K562 (cell line): ENCODE data around the gene RBSN. TPM values are rescaled to one million over a fixed set of nuclear protein-coding genes. Genes with fewer than 3 reads are reported as not detected.

Experiments
- ATAC-seq: fragments of 200-7000 bp; cut with Tn5 transposase; 3 replicates; pipeline ENCODE4 v1.9.1; 2020; ENCODE audit warnings: moderate library complexity
- BruUV-seq: library from RNA; stranded (reverse); fragments of 400-500 nt; replicated peaks from 2 replicates; lab custom pipeline; 2021; lab: Mats Ljungman, UMichigan
- CTCF ChIA-PET: fragments of 300-600 bp; formaldehyde crosslinking; extraction: SDS; loops from one replicate; lab custom pipeline; 2021; ENCODE audit warnings: low intra/inter-chr PET ratio; lab: Yijun Ruan, JAX
- POLR2A ChIA-PET: fragments of 300-600, 350-650 bp; sonication (Branson Sonifier 250); formaldehyde crosslinking; extraction: SDS; loops from one replicate; lab custom pipeline; 2021; ENCODE audit warnings: antibody characterized with exemption, inconsistent platforms; lab: Yijun Ruan, JAX
- DNase-seq, 4 experiments: peaks; one replicate each; pipeline versions ENCODE4 v3.0.0 to v3.0.0-alpha.2; 2011 to 2018; ENCODE audit warnings: low spot score in 3 of 4, mixed read lengths in 3 of 4; ENCODE audit errors: extremely low read depth in 1 of 4
- FAIRE-seq: peaks from 2 replicates; lab custom pipeline; 2011; peaks lifted over from hg19 to GRCh38; lab: Jason Lieb, UNC
- H2AFZ ChIP-seq: 2 replicates; pipeline ENCODE4 v1.6.0; 2011; ENCODE audit warnings: low read depth, low read length, control low read depth, inconsistent platforms
- H3K27ac ChIP-seq: fragments of 200-600 bp; 3 replicates; pipeline ENCODE4 v1.8.0; 2011; ENCODE audit warnings: low read depth, mild to moderate bottlenecking, control low read depth, inconsistent platforms, low read length, moderate library complexity, mixed read lengths; ENCODE audit errors: extremely low read depth
- H3K27me3 ChIP-seq, 2 experiments: fragments of 300-600 bp in 1 of 2; 2 replicates in 1 of 2; 3 replicates in 1 of 2; pipeline versions ENCODE4 v1.6.0 to v1.8.0; 2011; ENCODE audit warnings: inconsistent platforms in 2 of 2, low read length in 2 of 2, mild to moderate bottlenecking in 1 of 2, mixed read lengths in 1 of 2, moderate library complexity in 1 of 2; ENCODE audit not compliant: control insufficient read depth in 2 of 2, insufficient read depth in 2 of 2
- H3K36me3 ChIP-seq: fragments of 300-600 bp; 3 replicates; pipeline ENCODE4 v1.8.0; 2011; ENCODE audit warnings: mild to moderate bottlenecking, low read length, inconsistent platforms; ENCODE audit not compliant: control insufficient read depth, insufficient read depth
- H3K4me1 ChIP-seq, 2 experiments: fragments of 200-600 bp in 1 of 2; replicated peaks in 1 of 2; 2 replicates in 1 of 2; 3 replicates in 1 of 2; pipeline versions ENCODE4 v1.5.1 to v1.8.0; 2011; ENCODE audit warnings: inconsistent platforms in 2 of 2, low read length in 2 of 2, mild to moderate bottlenecking in 1 of 2, mixed read lengths in 1 of 2, moderate library complexity in 1 of 2; ENCODE audit not compliant: control insufficient read depth in 2 of 2, insufficient read depth in 2 of 2
- H3K4me2 ChIP-seq: 2 replicates; pipeline ENCODE4 v1.6.1; 2011; ENCODE audit warnings: low read length, control low read depth, inconsistent platforms, mixed read lengths; ENCODE audit not compliant: insufficient read depth
- H3K4me3 ChIP-seq: fragments of 200-600 bp; sonication (generic), shearing (Covaris generic); 2 replicates; pipeline ENCODE4 v1.5.1; 2016; ENCODE audit warnings: control low read depth, inconsistent platforms
- H3K79me2 ChIP-seq: fragments of 200-600 bp; 3 replicates; pipeline ENCODE4 v1.8.0; 2011; ENCODE audit warnings: low read length, inconsistent platforms; ENCODE audit not compliant: control insufficient read depth, insufficient read depth
- H3K9ac ChIP-seq, 2 experiments: 2 replicates each; pipeline versions ENCODE4 v1.6.0 to v1.6.1; 2011; ENCODE audit warnings: low read depth in 2 of 2, low read length in 2 of 2, control low read depth in 1 of 2, inconsistent platforms in 1 of 2, mild to moderate bottlenecking in 1 of 2, mixed read lengths in 1 of 2; ENCODE audit not compliant: insufficient read depth in 1 of 2
- H3K9me1 ChIP-seq: one replicate; pipeline ENCODE4 v1.6.0; 2011; ENCODE audit warnings: inconsistent platforms, mild to moderate bottlenecking, low read length, moderate library complexity; ENCODE audit not compliant: control insufficient read depth, insufficient read depth
- H3K9me3 ChIP-seq: replicated peaks from 2 replicates; pipeline ENCODE4 v1.5.1; 2011; ENCODE audit warnings: low read depth, low read length, inconsistent platforms; ENCODE audit not compliant: control insufficient read depth, insufficient read depth
- H4K20me1 ChIP-seq: replicated peaks from 2 replicates; pipeline ENCODE4 v1.6.1; 2011; ENCODE audit warnings: low read length, inconsistent platforms, mixed read lengths; ENCODE audit not compliant: control insufficient read depth, insufficient read depth
- NCOA6 ChIP-seq: fragments of 450-650 bp; IDR thresholded peaks from 2 replicates; pipeline ENCODE4 v1.6.1; 2017; ENCODE audit warnings: mild to moderate bottlenecking
- RBM22 ChIP-seq: fragments of 200-400 bp; formaldehyde crosslinking; IDR thresholded peaks from 2 replicates; pipeline ENCODE4 v1.6.1; 2018; ENCODE audit warnings: low read length, low read depth; ENCODE audit not compliant: poor library complexity, severe bottlenecking
- TRIM24 ChIP-seq, 2 experiments: fragments of 450-650 bp; IDR thresholded peaks; 2 replicates each; pipeline ENCODE4 v1.6.1; 2016
- ZNF589 ChIP-seq: fragments of 200-800 bp; sonication (Bioruptor generic); IDR thresholded peaks from 2 replicates; pipeline ENCODE4 v1.6.1; 2016; ENCODE audit warnings: low read depth, missing genetic modification characterization, missing compliant biosample characterization
- WGBS: fragments of 100-300 bp; shearing (Covaris generic); methylation state at CpG from one replicate; pipeline ENCODE4 v1.1.6; 2016; ENCODE audit warnings: low coverage, mixed read lengths; ENCODE audit not compliant: insufficient coverage; ENCODE audit errors: missing lambda C conversion rate; 5-methylcytosine and 5-hydroxymethylcytosine counted together
- in situ Hi-C: fragments of 300-500 bp; cut with MboI; formaldehyde crosslinking; loops from 4 replicates; pipeline ENCODE4 v1.15.0; 2018; ENCODE audit warnings: inconsistent platforms, mixed read lengths
- intact Hi-C: fragments of 100-400 bp; cut with micrococcal nuclease; formaldehyde crosslinking; loops from 2 replicates; pipeline ENCODE4 v1.14.2; 2022
- polyA plus RNA-seq, 8 experiments: library from polyadenylated mRNA; depleted of rRNA in 4 of 8; stranded (reverse) in 5 of 8; unstranded in 3 of 8; fragments of >200 nt; fragmentation: Nextera tagmentation in 2 of 8; fragmentation: Illumina TruSeq in 1 of 8; extraction: Ambion mirVana in 2 of 8; extraction: Trizol in 1 of 8; gene quantifications; 2 replicates each; pipeline versions ENCODE4 v1.2.1 to v1.2.3, GENCODE V29; 2011 to 2014; ENCODE audit warnings: inconsistent platforms in 1 of 8, missing spikeins in 1 of 8
- total RNA-seq, 7 experiments: library from RNA; depleted of rRNA in 6 of 7; stranded (reverse); fragments of >200 nt in 6 of 7; fragmentation: Illumina TruSeq in 2 of 7; extraction: Trizol in 2 of 7; gene quantifications; 2 replicates each; pipeline versions ENCODE4 v1.2.1 to v1.2.3, GENCODE V29; 2011 to 2021; ENCODE audit warnings: low replicate concordance in 1 of 7
- TF ChIP-seq, protein P1 (sequence below): sonication (generic); formaldehyde crosslinking; IDR thresholded peaks from 2 replicates; pipeline ENCODE4 v1.8.0; 2022; ENCODE audit warnings: mild to moderate bottlenecking, missing genetic modification reagents, borderline replicate concordance
- TF ChIP-seq, protein P2 (sequence below), 2 experiments: fragments of 450-650 bp in 1 of 2; IDR thresholded peaks; 2 replicates each; pipeline ENCODE4 v1.6.1; 2011 to 2017; ENCODE audit warnings: low read depth in 2 of 2, antibody characterized with exemption in 1 of 2, borderline replicate concordance in 1 of 2, low read length in 1 of 2, mild to moderate bottlenecking in 1 of 2, mixed read lengths in 1 of 2; ENCODE audit not compliant: control insufficient read depth in 1 of 2

Gene RBSN
- total and polyA plus RNA-seq, 9 of the 15 experiments (the other 6 are each of a cell fraction or from before 2014, with no cell fraction given), result 2.9 to 19.6 (median 15.0) TPM

DNA sequence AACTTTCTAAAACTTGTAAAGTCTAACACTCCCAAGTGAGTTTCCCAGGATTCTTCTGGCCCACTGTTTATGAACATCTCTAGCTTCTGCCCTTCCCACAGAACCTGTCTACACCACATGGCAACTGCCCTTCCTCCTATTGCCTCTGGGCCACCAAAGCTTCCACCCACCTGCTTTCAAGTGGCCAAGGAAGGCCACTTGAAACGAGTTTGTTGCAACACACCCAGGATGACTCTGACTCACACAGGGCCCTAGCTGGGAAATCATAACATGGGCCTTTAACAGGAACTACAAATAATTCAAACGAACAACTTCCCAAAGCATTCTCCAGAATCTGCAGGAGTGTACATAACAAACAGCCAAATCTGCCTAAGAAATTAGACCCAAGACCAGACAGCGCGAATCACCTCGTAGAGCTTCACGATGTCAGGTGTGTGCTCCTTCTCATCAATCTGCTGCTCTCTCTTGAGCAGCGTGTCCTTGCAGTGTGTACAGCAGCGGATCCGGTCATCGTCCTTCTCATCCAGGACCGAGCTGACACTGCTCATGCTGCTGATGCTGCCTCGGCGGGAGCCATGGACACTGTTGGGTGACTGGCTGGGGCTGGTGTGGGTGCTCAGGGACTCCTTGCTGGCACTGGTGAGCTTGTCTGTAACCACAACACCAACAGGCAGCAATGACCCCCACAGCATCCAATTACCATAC is 16.8 kb downstream of the RBSN start:
- no TSS peak for BruUV-seq
- ATAC-seq (no peak), DNase-seq (no peak), FAIRE-seq (no peak)
- Histone ChIP-seq H3K27me3 (no peaks in the 10 kb centered on the region), H3K79me2 (no peaks in the 10 kb centered on the region), H3K4me1 (no peaks in the 10 kb centered on the region), H3K27ac (no peak overlapping the region), H3K4me2 (no peak overlapping the region), H3K4me3 (no peak overlapping the region), H3K9ac (no peak overlapping the region; a peak in 1 of 4 replicates), H3K36me3 (peaks cover 94% of the 10 kb centered on the region), H3K9me1 (no peaks in the 10 kb centered on the region), H2AFZ (no peak overlapping the region), H4K20me1 (no peaks in the 10 kb centered on the region), H3K9me3 (no peaks in the 10 kb centered on the region)
- WGBS, result 90% methylated on average over 13 of the region's 13 CpGs
- in situ Hi-C loops, result no loop called here
- TF ChIP-seq, protein P1, sequence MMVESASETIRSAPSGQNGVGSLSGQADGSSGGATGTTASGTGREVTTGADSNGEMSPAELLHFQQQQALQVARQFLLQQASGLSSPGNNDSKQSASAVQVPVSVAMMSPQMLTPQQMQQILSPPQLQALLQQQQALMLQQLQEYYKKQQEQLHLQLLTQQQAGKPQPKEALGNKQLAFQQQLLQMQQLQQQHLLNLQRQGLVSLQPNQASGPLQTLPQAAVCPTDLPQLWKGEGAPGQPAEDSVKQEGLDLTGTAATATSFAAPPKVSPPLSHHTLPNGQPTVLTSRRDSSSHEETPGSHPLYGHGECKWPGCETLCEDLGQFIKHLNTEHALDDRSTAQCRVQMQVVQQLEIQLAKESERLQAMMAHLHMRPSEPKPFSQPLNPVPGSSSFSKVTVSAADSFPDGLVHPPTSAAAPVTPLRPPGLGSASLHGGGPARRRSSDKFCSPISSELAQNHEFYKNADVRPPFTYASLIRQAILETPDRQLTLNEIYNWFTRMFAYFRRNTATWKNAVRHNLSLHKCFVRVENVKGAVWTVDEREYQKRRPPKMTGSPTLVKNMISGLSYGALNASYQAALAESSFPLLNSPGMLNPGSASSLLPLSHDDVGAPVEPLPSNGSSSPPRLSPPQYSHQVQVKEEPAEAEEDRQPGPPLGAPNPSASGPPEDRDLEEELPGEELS, result no peak
- TF ChIP-seq ZNF589 (CRISPR knock-in tag) (no peak), RBM22 (no peak), NCOA6 (no peak), TRIM24 (IDR thresholded peaks at IDR 0.05) (no peak)
- TF ChIP-seq, protein P2, sequence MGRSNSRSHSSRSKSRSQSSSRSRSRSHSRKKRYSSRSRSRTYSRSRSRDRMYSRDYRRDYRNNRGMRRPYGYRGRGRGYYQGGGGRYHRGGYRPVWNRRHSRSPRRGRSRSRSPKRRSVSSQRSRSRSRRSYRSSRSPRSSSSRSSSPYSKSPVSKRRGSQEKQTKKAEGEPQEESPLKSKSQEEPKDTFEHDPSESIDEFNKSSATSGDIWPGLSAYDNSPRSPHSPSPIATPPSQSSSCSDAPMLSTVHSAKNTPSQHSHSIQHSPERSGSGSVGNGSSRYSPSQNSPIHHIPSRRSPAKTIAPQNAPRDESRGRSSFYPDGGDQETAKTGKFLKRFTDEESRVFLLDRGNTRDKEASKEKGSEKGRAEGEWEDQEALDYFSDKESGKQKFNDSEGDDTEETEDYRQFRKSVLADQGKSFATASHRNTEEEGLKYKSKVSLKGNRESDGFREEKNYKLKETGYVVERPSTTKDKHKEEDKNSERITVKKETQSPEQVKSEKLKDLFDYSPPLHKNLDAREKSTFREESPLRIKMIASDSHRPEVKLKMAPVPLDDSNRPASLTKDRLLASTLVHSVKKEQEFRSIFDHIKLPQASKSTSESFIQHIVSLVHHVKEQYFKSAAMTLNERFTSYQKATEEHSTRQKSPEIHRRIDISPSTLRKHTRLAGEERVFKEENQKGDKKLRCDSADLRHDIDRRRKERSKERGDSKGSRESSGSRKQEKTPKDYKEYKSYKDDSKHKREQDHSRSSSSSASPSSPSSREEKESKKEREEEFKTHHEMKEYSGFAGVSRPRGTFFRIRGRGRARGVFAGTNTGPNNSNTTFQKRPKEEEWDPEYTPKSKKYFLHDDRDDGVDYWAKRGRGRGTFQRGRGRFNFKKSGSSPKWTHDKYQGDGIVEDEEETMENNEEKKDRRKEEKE (IDR thresholded peaks at IDR 0.05; ENCODE audit: borderline replicate concordance in 1 of 2, control insufficient read depth in 1 of 2, low read depth in 2 of 2, low read length in 1 of 2), result no peak
- ChIA-PET CTCF (no interaction called here), POLR2A (interaction anchor here (1.1 to 4.1 kb wide), 5 partner anchors 10 to 17 kb away, joined by 3 to 24 read pairs (median 8); partner anchors contain the start of genes MRPS25 and RBSN)
- intact Hi-C loops, result no loop called here
